Measurements from ENCODE around the gene BACE1. TPM values are rescaled to one million over a fixed set of nuclear protein-coding genes. Genes with fewer than 3 reads are reported as not detected.

The BACE1 gene
- total and polyA plus RNA-seq, 2 experiments from 2014 or later, result 2.4 to 7.2 TPM

- Histone ChIP-seq H3K4me1 (ENCODE audit: insufficient read depth) (no peaks in the 10 kb centered on the region), H3K27ac (ENCODE audit: low read depth) (no peak overlapping the region), H3F3A (replicated peaks; ENCODE audit: low read depth) (no peaks in the 10 kb centered on the region), H3K4me2 (no peak overlapping the region), H3K4me3 (no peak overlapping the region), H4K20me1 (replicated peaks; ENCODE audit: insufficient read depth) (no peaks in the 10 kb centered on the region), H3K27me3 (ENCODE audit: insufficient read depth) (no peaks in the 10 kb centered on the region), H2AFZ (no peak overlapping the region), H3K36me3 (ENCODE audit: insufficient read depth) (peaks cover 2% of the 10 kb centered on the region; the same call in 1 of the 2 replicates), H3K79me2 (replicated peaks; ENCODE audit: insufficient read depth) (no peaks in the 10 kb centered on the region), H3K9me2 (ENCODE audit: insufficient read depth) (no peaks in the 10 kb centered on the region)
- Mint-ChIP-seq H3K27me3 (ENCODE audit: insufficient read depth, low read depth, poor library complexity) (peaks cover 6% of the 10 kb centered on the region), H3K4me3 (no peak overlapping the region), H3K9me3 (no peaks in the 10 kb centered on the region), H3K27ac (no peak overlapping the region), H3K36me3 (ENCODE audit: low read depth) (peaks cover 28% of the 10 kb centered on the region), H3K4me1 (no peaks in the 10 kb centered on the region)
- ATAC-seq, result no peak
- DNase-seq (ENCODE audit: low spot score), result no peak
- TF ChIP-seq ZNF331 (CRISPR knock-in tag; IDR thresholded peaks at IDR 0.05; ENCODE audit: low read depth) (no peak), POLR2AphosphoS5 (IDR thresholded peaks at IDR 0.05; ENCODE audit: low read depth) (no peak), ETS1 (IDR thresholded peaks at IDR 0.05) (no peak), STAT1 (IDR thresholded peaks at IDR 0.05; ENCODE audit: unreplicated experiment) (no peak), CTCF (conservative IDR thresholded peaks at IDR 0.05; ENCODE audit: low read depth in 2 of 2) (no peak), NANOG (IDR thresholded peaks at IDR 0.05; ENCODE audit: borderline replicate concordance) (no peak), CREB1 (CRISPR knock-in tag; IDR thresholded peaks at IDR 0.05; ENCODE audit: low read depth) (no peak), JUNB (IDR thresholded peaks at IDR 0.05; ENCODE audit: unreplicated experiment) (no peak), ZNF462 (CRISPR knock-in tag; IDR thresholded peaks at IDR 0.05) (no peak), ZNF114 (CRISPR knock-in tag; IDR thresholded peaks at IDR 0.05) (no peak), REST (IDR thresholded peaks at IDR 0.05; ENCODE audit: unreplicated experiment) (no peak)
These were observed 26.3 kb downstream of the BACE1 start for GRCh38 chr11:117289795-117290194.

All from GM23338 (cell line).